Hepatocyte (in vitro differentiated cells): Measurements from ENCODE around the gene RABGAP1L.

Experiments
- EZH2 ChIP-seq: fragments of 200-600 bp; sonication (generic); IDR thresholded peaks from 2 replicates; pipeline ENCODE4 v1.6.1; 2016; ENCODE audit warnings: antibody characterized with exemption, mild to moderate bottlenecking, borderline replicate concordance
- EZH2phosphoT487 ChIP-seq: fragments of 200-600 bp; sonication (generic); IDR thresholded peaks from one replicate; pipeline ENCODE4 v1.6.1; 2018; ENCODE audit warnings: antibody characterized with exemption, mild to moderate bottlenecking, low read depth, moderate library complexity; ENCODE audit not compliant: unreplicated experiment, severe bottlenecking
- TF ChIP-seq, protein P1 (sequence below): fragments of 200-600 bp; sonication (generic); IDR thresholded peaks from 2 replicates; pipeline ENCODE4 v1.5.1; 2016; ENCODE audit warnings: antibody characterized with exemption, mild to moderate bottlenecking; ENCODE audit not compliant: poor library complexity

DNA sequence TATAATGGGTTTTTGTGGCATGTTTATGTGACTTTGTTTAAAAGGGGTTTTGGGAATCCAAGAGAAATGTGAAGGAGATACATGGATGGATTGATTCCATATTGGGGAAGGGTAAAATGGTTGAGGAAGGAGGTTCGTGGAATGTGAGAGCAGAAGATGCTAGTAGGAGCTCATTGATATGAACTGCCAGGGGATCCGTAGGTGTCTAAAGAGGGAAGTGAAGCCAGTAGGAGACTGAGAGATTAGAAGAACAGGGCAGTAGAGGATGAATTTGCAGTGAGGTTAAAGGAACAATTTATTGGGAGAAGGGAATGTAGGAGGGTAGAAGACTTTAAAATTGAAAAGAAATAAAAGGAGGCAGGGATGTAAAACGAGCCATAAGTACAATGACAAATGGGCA is 541.0 kb downstream of the RABGAP1L start:
- TF ChIP-seq, protein P1, sequence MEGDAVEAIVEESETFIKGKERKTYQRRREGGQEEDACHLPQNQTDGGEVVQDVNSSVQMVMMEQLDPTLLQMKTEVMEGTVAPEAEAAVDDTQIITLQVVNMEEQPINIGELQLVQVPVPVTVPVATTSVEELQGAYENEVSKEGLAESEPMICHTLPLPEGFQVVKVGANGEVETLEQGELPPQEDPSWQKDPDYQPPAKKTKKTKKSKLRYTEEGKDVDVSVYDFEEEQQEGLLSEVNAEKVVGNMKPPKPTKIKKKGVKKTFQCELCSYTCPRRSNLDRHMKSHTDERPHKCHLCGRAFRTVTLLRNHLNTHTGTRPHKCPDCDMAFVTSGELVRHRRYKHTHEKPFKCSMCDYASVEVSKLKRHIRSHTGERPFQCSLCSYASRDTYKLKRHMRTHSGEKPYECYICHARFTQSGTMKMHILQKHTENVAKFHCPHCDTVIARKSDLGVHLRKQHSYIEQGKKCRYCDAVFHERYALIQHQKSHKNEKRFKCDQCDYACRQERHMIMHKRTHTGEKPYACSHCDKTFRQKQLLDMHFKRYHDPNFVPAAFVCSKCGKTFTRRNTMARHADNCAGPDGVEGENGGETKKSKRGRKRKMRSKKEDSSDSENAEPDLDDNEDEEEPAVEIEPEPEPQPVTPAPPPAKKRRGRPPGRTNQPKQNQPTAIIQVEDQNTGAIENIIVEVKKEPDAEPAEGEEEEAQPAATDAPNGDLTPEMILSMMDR, result no peak
- no peak for TF ChIP-seq EZH2
- TF ChIP-seq EZH2phosphoT487, result no peak
